GM18907 (cell line): ENCODE results near the gene AOPEP.
A peak's percentile ranks its signal among the peaks of the same experiment; 100 is the strongest.

Source experiments
- ATAC-seq: cut with Tn5 transposase; IDR thresholded peaks from one replicate; pipeline ENCODE4 v1.9.1; 2021; ENCODE audit warnings: mild to moderate bottlenecking, moderate library complexity; ENCODE audit not compliant: unreplicated experiment

AOPEP gene

DNA sequence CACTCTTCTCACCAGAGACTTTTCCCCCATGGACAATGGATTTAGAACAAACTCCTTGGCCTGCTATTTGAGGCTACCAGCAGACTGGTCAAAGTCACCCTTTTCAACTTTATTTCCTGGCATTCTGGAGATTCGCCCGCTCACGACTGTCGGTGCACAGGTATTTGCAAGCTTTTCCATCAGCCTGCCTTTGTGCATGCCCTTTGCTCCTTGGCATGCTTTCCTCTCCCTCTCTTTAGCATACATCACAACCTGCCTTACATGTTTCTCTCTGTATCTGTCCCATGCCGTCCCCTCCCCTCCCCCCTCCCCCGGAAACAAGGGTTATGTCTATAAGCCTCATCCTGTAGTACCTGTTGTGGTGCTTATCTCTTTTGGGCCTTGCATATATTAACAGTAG is 257.1 kb downstream of the AOPEP start:
- no peak for ATAC-seq

- ATAC-seq = no peak
These were observed 258.5 kb downstream of the AOPEP start for GRCh38 chr9:94984891-94985476.

- no peak for ATAC-seq
These were observed 259.1 kb downstream of the AOPEP start for GRCh38 chr9:94985649-94986048.

- ATAC-seq = no peak
These were observed 261.2 kb downstream of the AOPEP start for GRCh38 chr9:94987731-94988130.

- ATAC-seq = no peak
These were observed 264.5 kb downstream of the AOPEP start for GRCh38 chr9:94990897-94991561.

DNA sequence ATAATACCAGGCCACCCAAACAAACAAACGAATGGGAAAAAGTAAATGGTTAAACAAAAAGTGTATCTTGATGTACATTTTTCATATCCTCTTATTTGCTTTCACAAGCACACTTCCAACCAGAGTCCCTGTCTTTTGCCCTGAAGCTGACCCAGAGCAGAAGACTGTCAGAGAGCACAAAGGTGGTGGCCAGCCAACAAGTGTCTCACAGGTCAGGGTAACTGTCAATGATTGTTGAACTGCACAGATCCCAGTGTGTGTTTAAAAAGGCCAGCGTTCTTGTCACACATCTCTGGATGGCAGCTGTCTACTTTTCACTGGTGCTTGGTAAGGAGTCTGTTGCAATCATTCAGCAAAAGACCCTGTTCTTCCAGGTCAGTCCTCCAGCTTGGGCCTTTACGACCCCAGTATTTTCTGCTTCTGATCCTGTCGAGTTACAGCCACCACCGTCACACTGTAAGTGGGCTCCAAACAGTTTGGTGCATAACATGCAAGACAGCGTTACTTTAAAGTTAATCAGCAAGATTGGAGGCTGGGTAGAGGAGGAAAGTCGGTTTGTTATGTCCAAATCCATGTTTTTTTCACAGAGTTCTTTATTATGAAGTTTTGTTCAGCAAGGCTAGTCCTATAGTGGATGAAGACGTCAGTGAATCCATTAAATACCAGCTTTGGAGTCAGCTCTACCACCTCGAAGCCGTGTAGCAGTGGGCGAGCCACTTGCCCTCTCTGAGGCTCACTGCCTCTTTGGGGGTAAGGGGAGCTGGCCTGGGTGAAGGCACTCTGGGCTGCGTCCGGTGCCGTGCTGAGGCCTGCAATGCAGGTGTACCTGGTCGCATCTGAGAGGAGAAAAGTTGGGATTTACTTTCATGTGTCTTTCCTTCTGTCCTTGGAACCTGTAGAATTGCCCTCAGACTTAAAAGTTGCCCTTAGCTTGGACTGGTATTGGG is 265.7 kb downstream of the AOPEP start:
- no peak for ATAC-seq

DNA sequence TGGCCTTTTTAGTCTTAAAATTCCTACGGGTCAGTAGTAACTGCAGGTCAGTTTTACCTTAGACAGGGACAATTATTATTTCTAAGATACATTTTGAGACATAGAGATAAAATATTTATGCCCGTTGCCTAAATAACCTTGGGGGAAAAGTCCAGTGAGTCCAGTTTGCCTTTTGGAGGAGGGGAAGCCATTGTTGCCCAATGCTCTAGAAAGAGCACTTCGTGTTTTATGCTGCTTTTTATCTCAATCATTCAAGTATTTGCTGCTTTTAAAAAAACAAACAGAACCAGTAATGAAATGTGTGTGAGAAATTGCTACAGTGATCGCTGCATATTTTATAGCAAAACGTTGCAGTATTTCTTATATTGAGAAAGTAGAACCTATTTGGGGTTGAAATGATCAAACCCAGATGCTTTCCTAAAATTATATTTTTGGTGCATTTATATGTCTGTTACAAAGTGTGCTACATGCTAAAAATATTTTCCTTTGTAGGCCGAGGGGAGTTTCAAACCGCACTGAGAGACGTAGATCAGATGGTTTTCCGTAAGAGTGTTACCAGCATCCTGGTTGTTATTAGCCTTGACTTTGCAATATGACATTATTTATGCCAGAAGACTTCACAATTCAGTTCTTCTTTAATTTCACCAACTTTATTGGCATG is 266.8 kb downstream of the AOPEP start:
- no peak for ATAC-seq

DNA sequence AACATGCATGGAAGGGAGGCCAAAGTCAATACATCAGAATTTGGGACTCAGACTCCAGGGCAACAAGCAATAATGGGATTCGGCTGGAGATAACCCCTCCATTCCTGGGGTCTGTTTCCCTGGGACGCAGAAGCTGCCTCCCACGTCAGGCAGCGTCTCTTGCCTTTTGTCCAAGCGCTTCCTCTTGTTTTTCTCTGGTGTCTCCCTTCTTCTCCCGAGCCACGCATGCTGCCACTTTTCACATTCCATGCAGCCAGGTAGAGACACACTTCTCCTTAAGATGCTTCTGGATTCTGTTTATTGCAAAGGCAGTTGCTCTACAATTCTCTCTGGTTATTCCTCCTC is 267.3 kb downstream of the AOPEP start:
- ATAC-seq = no peak

- ATAC-seq = no peak
These were observed 268.7 kb downstream of the AOPEP start for GRCh38 chr9:94995048-94995693.

- no peak for ATAC-seq
These were observed 270.1 kb downstream of the AOPEP start for GRCh38 chr9:94996641-94997040.

- ATAC-seq = no peak
These were observed 271.2 kb downstream of the AOPEP start for GRCh38 chr9:94997727-94998126.

- ATAC-seq = no peak
These were observed 273.3 kb downstream of the AOPEP start for GRCh38 chr9:94999832-95000231.

GRCh38 chr9:95000821-95001220 is 274.3 kb downstream of the AOPEP start:
- ATAC-seq = no peak

DNA sequence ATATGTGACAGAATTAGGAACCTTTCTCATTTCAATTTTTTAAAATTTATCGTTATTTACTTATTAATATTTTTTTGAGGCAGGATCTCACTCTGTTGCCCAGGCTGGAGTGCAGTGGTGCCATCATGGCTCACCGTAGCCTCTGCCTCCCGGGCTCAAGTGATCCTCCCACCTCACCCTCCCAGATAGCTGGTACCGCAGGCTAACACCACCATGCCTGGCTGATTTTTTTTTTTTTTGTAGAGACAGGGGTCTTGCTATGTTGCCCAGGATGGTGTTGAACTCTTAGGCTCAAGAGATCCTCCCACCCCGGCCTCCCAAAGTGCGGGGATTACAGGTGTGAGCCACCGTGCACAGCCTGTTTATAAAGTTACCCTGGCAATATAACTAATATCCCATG is 275.2 kb downstream of the AOPEP start:
- ATAC-seq = no peak

- peak; percentile 44 for ATAC-seq
These were observed 277.4 kb downstream of the AOPEP start for GRCh38 chr9:95003689-95004410.

DNA sequence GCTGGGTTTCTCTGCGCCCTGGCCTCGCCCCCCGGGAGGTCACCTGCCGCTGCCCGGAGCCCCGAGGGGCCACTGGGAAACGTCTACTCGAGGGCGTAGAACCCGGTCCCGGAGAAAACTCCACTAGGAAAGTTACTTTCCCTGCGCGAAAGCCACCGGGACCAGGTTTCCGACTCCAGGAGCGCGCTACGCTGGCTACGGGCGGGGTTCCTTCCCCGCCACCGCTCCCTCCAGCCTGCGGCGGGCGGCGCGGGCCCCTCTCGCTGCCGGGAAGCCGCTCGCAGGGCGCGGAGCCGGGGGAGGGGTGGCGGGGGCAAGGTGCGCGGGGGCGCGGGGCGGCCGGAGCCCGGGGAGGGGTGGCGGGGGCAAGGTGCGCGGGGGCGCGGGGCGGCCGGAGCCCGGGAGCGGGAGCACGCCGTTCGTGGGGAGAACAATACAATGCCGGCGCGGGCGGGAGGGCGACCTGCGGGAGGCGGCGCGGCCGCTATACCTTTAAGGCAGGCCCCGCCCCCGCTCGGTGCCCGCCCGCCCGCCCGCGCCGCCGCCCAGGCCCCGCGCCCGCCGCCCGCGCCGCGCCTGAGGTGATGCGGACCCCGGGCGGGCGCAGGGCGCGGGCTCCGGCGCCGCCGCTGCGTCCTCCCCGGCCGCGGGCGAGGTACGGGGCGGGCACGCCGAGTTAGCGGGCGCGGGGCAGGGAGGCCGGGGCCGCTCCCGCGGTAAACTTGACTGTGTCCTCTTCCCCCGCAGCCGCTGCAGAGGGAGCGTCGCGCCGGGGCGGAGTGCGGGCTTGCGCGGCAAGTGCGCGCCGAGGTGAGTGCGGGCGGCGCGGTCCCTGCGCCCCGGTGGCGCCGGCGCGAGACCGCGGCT is 278.1 kb downstream of the AOPEP start:
- peak; percentile 62 for ATAC-seq

DNA sequence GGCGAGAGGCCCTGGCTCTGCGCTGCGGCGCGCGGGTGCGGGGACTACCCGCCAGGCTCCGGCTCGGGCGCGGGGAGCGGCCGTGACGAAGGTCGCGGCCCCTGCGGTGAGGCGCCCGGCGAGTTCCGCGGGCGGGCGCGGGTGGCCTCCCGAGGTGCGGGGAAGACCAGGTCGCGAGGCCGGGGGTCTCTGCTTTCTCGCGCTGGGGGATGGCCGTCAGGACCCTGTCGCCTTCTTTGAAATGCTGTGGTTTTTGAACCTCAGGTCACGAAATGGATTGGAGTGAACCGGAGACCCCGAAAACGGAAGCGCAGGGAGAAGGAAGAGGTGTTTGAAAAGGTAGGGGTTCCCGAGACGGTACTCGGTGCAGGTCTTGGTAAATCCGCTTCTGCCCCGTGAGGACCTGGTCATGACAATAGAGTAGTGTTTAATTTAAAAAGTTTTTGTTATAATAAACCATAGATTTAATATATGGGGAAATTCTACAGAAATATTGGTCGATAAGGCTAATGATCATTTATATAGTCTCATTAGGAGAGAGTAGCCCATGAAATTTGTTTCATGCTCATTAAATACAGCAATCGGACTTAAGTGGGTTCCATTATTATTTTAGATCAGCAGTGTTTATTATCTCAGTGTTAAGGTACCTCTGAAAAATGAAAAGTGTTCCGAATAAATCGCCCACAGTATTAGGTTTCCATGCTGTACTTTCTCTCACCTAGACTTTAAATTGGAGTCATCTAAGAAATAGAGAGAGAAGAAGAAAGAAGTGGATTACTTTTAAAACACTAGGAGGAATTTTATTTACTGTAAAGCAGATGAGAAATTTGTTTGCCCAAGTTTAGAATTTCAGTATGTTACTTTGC is 279.0 kb downstream of the AOPEP start:
- peak; percentile 4 for ATAC-seq

DNA sequence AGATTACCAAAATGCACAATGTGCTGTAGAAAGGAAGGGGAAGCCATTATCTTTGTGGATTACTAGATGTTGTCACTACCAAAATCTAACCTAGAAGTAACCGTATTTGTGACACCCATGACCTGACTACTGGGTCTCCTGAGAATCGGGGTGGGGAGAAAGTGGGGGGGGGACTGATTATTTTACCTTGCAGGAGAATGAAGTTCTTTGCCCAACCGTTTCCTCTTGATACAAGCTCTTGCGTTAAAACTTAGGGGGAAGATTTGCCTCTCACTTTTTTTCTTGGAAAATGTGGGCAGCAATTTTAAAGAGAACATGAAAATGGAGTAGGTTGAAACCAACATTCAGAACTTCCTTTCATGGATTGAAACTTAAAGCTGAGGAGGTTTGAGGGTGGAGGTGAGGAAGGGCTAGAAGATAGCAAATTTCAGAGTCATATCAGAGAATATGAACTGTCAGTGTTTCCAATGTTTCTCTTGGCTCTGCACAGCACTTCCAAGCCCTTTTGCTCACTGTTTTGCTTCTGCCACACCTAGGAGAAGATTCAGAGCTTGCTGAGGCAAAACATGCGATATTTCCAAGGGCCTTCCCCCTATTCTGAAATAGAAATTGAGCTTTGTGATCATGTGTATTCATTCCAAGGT is 280.8 kb downstream of the AOPEP start:
- ATAC-seq = no peak
